Fibroblast of gingiva (primary cell): ENCODE results near the gene TBC1D25.
A peak's percentile ranks its signal among the peaks of the same experiment; 100 is the strongest.

Experiments
- DNase-seq: peaks from one replicate; pipeline ENCODE4 v3.0.0-alpha.2; 2011; ENCODE audit warnings: low read depth

Gene TBC1D25

GRCh38 chrX:48560056-48560455, 20.5 kb downstream of the TBC1D25 start:
- DNase-seq, result no peak

GRCh38 chrX:48560681-48561080, 21.2 kb downstream of the TBC1D25 start:
- no peak for DNase-seq

- no peak for DNase-seq
These were observed 30.4 kb downstream of the TBC1D25 start for GRCh38 chrX:48569958-48570357.

GRCh38 chrX:48573690-48574269, 34.3 kb downstream of the TBC1D25 start:
- no peak for DNase-seq

GRCh38 chrX:48574270-48575266, 35.1 kb downstream of the TBC1D25 start, which contains the start of gene RBM3:
Gene RBM3, plus strand, starts transcription at chrX:48574484. Its CDS starts 697 bp downstream, at chrX:48575181.
- peak; percentile 94 for DNase-seq

- DNase-seq, result no peak
These were observed 36.1 kb downstream of the TBC1D25 start for GRCh38 chrX:48575642-48576041.

- DNase-seq, result no peak
These were observed 36.6 kb downstream of the TBC1D25 start for GRCh38 chrX:48576108-48576507.

- DNase-seq, result no peak
These were observed 39.2 kb downstream of the TBC1D25 start for GRCh38 chrX:48578661-48579128.

- no peak for DNase-seq
These were observed 39.7 kb downstream of the TBC1D25 start for GRCh38 chrX:48579259-48579658.

GRCh38 chrX:48580662-48581061, 41.1 kb downstream of the TBC1D25 start:
- no peak for DNase-seq

- DNase-seq, result no peak
These were observed 45.2 kb downstream of the TBC1D25 start for GRCh38 chrX:48584698-48585097.

GRCh38 chrX:48589482-48590162, 50.1 kb downstream of the TBC1D25 start:
- DNase-seq, result no peak

GRCh38 chrX:48590203-48591103, 50.9 kb downstream of the TBC1D25 start:
- DNase-seq, result no peak

- peak; percentile 83 for DNase-seq
These were observed 51.8 kb downstream of the TBC1D25 start for GRCh38 chrX:48591255-48591791.

GRCh38 chrX:48592971-48593370, 53.5 kb downstream of the TBC1D25 start:
- DNase-seq, result no peak

GRCh38 chrX:48595929-48596328, 56.4 kb downstream of the TBC1D25 start:
- DNase-seq, result no peak

GRCh38 chrX:48597353-48598264, 58.1 kb downstream of the TBC1D25 start, which contains the start of gene WDR13:
Gene WDR13, plus strand, starts transcription at chrX:48597492. Its CDS starts 505 bp downstream, at chrX:48597997.
- peak; percentile 96 for DNase-seq

- DNase-seq, result no peak
These were observed 59.1 kb downstream of the TBC1D25 start for GRCh38 chrX:48598614-48599013.

GRCh38 chrX:48599341-48599740, 59.8 kb downstream of the TBC1D25 start:
- no peak for DNase-seq

- DNase-seq, result no peak
These were observed 60.7 kb downstream of the TBC1D25 start for GRCh38 chrX:48600226-48600625.
